ENCODE data around the gene MFF.
"Not testable (repeated sequence)": the region's sequence is repeated elsewhere in the genome, so short reads cannot be mapped to it uniquely, and the experiment has no call there.

The MFF gene

GRCh38 chr2:227378371-227378782, 53.3 kb downstream of the MFF start:
- DNase-seq, result no peak

- no peak for DNase-seq
These were observed 54.0 kb downstream of the MFF start, which contains the start of gene TM4SF20 for GRCh38 chr2:227379095-227379494. Gene TM4SF20, minus strand, starts transcription at chr2:227379306. Its CDS starts 38 bp downstream, at chr2:227379268.

GRCh38 chr2:227382241-227382835, 57.3 kb downstream of the MFF start:
- not testable (repeated sequence) for DNase-seq

GRCh38 chr2:227383686-227384085, 58.6 kb downstream of the MFF start:
- DNase-seq, result no peak

GRCh38 chr2:227386630-227387029, 61.6 kb downstream of the MFF start:
- no peak for DNase-seq

GRCh38 chr2:227387583-227387982, 62.5 kb downstream of the MFF start, which contains the start of gene SCYGR1:
Gene SCYGR1, minus strand, starts transcription at chr2:227387949. Its CDS starts 0 bp downstream, at chr2:227387949.
- not testable (repeated sequence) for DNase-seq

- DNase-seq, result no peak
These were observed 63.5 kb downstream of the MFF start for GRCh38 chr2:227388537-227389011.

GRCh38 chr2:227389231-227389630, 64.2 kb downstream of the MFF start:
- no peak for DNase-seq

GRCh38 chr2:227389661-227390060, 64.6 kb downstream of the MFF start:
- no peak for DNase-seq

GRCh38 chr2:227390468-227391256, 65.6 kb downstream of the MFF start:
- peak; percentile 23 for DNase-seq

- DNase-seq, result no peak
These were observed 69.3 kb downstream of the MFF start for GRCh38 chr2:227394401-227394800.

- no peak for DNase-seq
These were observed 70.5 kb downstream of the MFF start for GRCh38 chr2:227395556-227395955.

GRCh38 chr2:227397562-227397961, 72.5 kb downstream of the MFF start:
- DNase-seq, result no peak

GRCh38 chr2:227398684-227399670, 73.9 kb downstream of the MFF start:
- DNase-seq, result no peak

GRCh38 chr2:227401550-227401949, 76.5 kb downstream of the MFF start:
- DNase-seq, result no peak

GRCh38 chr2:227402321-227402720, 77.3 kb downstream of the MFF start:
- no peak for DNase-seq

- DNase-seq, result peak; percentile 64
These were observed 77.9 kb downstream of the MFF start for GRCh38 chr2:227402959-227403358.

- no peak for DNase-seq
These were observed 79.7 kb downstream of the MFF start for GRCh38 chr2:227404585-227405271.

- peak; percentile 83 for DNase-seq
These were observed 81.4 kb downstream of the MFF start for GRCh38 chr2:227406177-227407031.
